ENCODE results near the gene HLTF.
A peak's percentile ranks its signal among the peaks of the same experiment; 100 is the strongest.

HLTF gene

GRCh38 chr3:149086232-149086988 is at the start of gene HLTF:
TSS of gene HLTF (minus strand) at chr3:149086533. CDS start at chr3:149086336, 197 bp downstream.
- Mint-ChIP-seq H3K36me3 (ENCODE audit: low read depth) (peaks cover 44% of the 10 kb centered on the region), H3K4me3 (peak within 1 kb of the TSS; percentile 91), H3K9me3 (peaks cover 36% of the 10 kb centered on the region), H3K27ac (peak within 1 kb of the TSS; percentile 61), H3K27me3 (ENCODE audit: low read depth, poor library complexity) (peaks cover 25% of the 10 kb centered on the region), H3K4me1 (peaks cover 26% of the 10 kb centered on the region)
- DNase-seq = peak; percentile 87
- no peak for TF ChIP-seq CTCF (IDR thresholded peaks at IDR 0.05)

- Mint-ChIP-seq H3K27me3 (ENCODE audit: low read depth, poor library complexity) (no peaks in the 10 kb centered on the region), H3K36me3 (ENCODE audit: low read depth) (peaks cover 10% of the 10 kb centered on the region), H3K4me1 (peaks cover 43% of the 10 kb centered on the region), H3K27ac (no peak overlapping the region), H3K9me3 (no peaks in the 10 kb centered on the region), H3K4me3 (no peak overlapping the region)
- DNase-seq = no peak
- no peak for TF ChIP-seq CTCF (IDR thresholded peaks at IDR 0.05)
These were observed 48.2 kb upstream of the HLTF start for GRCh38 chr3:149134575-149134974.

- peaks cover 47% of the 10 kb centered on the region for H3K4me1 Mint-ChIP-seq
- H3K27ac Mint-ChIP-seq = no peak overlapping the region
- DNase-seq = no peak
- no peaks in the 10 kb centered on the region for H3K9me3 Mint-ChIP-seq
- peaks cover 10% of the 10 kb centered on the region for H3K36me3 Mint-ChIP-seq (ENCODE audit: low read depth)
- H3K4me3 Mint-ChIP-seq = peak overlapping the region; percentile 90
- peaks cover 9% of the 10 kb centered on the region for H3K27me3 Mint-ChIP-seq (ENCODE audit: low read depth, poor library complexity)
- no peak for TF ChIP-seq CTCF (IDR thresholded peaks at IDR 0.05)
These were observed 45.3 kb upstream of the HLTF start for GRCh38 chr3:149131589-149131988.

- peaks cover 18% of the 10 kb centered on the region for H3K27me3 Mint-ChIP-seq (ENCODE audit: low read depth, poor library complexity)
- DNase-seq = peak; percentile 91
- no peak for TF ChIP-seq CTCF (IDR thresholded peaks at IDR 0.05)
- peak within 1 kb of the TSS; percentile 90 for H3K4me3 Mint-ChIP-seq
- H3K27ac Mint-ChIP-seq = peak within 1 kb of the TSS; percentile 20
- H3K36me3 Mint-ChIP-seq (ENCODE audit: low read depth) = peaks cover 10% of the 10 kb centered on the region
- H3K4me1 Mint-ChIP-seq = peaks cover 39% of the 10 kb centered on the region
- no peaks in the 10 kb centered on the region for H3K9me3 Mint-ChIP-seq
These were observed 43.2 kb upstream of the HLTF start, which contains the start of gene HPS3 for GRCh38 chr3:149129326-149130205. TSS of gene HPS3 (plus strand) at chr3:149129638. CDS start at chr3:149129724, 86 bp downstream.

GRCh38 chr3:149128821-149129220 is 42.5 kb upstream of the HLTF start:
- peak overlapping the region; percentile 90 for H3K4me3 Mint-ChIP-seq
- no peaks in the 10 kb centered on the region for H3K9me3 Mint-ChIP-seq
- peaks cover 32% of the 10 kb centered on the region for H3K4me1 Mint-ChIP-seq
- H3K27me3 Mint-ChIP-seq (ENCODE audit: low read depth, poor library complexity) = peaks cover 18% of the 10 kb centered on the region
- H3K27ac Mint-ChIP-seq = no peak overlapping the region
- H3K36me3 Mint-ChIP-seq (ENCODE audit: low read depth) = peaks cover 10% of the 10 kb centered on the region
- no peak for TF ChIP-seq CTCF (IDR thresholded peaks at IDR 0.05)
- DNase-seq = no peak

All from nephron progenitor cell (in vitro differentiated cells).